SK-N-SH (cell line): ENCODE data around the gene FFAR2. TPM values are rescaled to one million over a fixed set of nuclear protein-coding genes. Genes with fewer than 3 reads are reported as not detected.

Source experiments
- CTCF ChIA-PET: fragments of 300-600, 350-600 bp; formaldehyde crosslinking; extraction: SDS; loops from one replicate; lab custom pipeline; 2021; lab: Yijun Ruan, JAX
- POLR2A ChIA-PET: fragments of 350-600 bp; sonication (Branson Sonifier 250); formaldehyde crosslinking; extraction: SDS; loops from one replicate; lab custom pipeline; 2020; ENCODE audit warnings: antibody characterized with exemption, inconsistent platforms; lab: Yijun Ruan, JAX
- DNase-seq: peaks from one replicate; pipeline ENCODE4 v3.0.0; 2012
- H2AFZ ChIP-seq: fragments of 200-600 bp; sonication (generic); 2 replicates; pipeline ENCODE4 v1.8.1; 2016; ENCODE audit warnings: antibody characterized with exemption, mild to moderate bottlenecking, low read depth
- H3F3A ChIP-seq: fragments of 200-600 bp; sonication (generic); replicated peaks from 2 replicates; pipeline ENCODE3; 2016; ENCODE audit warnings: antibody characterized with exemption, mild to moderate bottlenecking; ENCODE audit not compliant: insufficient read depth
- H3K27ac ChIP-seq, 2 experiments: fragments of 200-500 bp in 1 of 2; fragments of 200-600 bp in 1 of 2; sonication (Bioruptor generic) in 1 of 2; sonication (generic), shearing (Covaris generic) in 1 of 2; 2 replicates each; pipeline versions ENCODE4 v1.5.1 to v1.6.1; 2014 to 2016; ENCODE audit warnings: low read depth in 2 of 2, inconsistent platforms in 1 of 2, low read length in 1 of 2, mild to moderate bottlenecking in 1 of 2, mixed read lengths in 1 of 2
- H3K27me3 ChIP-seq: fragments of 200-600 bp; sonication (generic), shearing (Covaris generic); 2 replicates; pipeline ENCODE4 v1.6.1; 2016; ENCODE audit warnings: mixed run types; ENCODE audit not compliant: insufficient read depth
- H3K36me3 ChIP-seq, 2 experiments: fragments of 200-500 bp in 1 of 2; fragments of 200-600 bp in 1 of 2; sonication (Bioruptor generic) in 1 of 2; sonication (generic) in 1 of 2; replicated peaks in 1 of 2; 2 replicates each; pipeline versions ENCODE3 to v1.5.1; 2014 to 2016; ENCODE audit warnings: low read length in 1 of 2, mild to moderate bottlenecking in 1 of 2; ENCODE audit not compliant: insufficient read depth in 2 of 2, control insufficient read depth in 1 of 2
- H3K4me1 ChIP-seq, 2 experiments: fragments of 200-500 bp in 1 of 2; fragments of 200-600 bp in 1 of 2; sonication (Bioruptor generic) in 1 of 2; sonication (generic), shearing (Covaris generic) in 1 of 2; 2 replicates each; pipeline versions ENCODE4 v1.5.1 to v1.6.1; 2014 to 2016; ENCODE audit warnings: low read depth in 1 of 2, low read length in 1 of 2, mixed run types in 1 of 2; ENCODE audit not compliant: insufficient read depth in 2 of 2, control insufficient read depth in 1 of 2
- H3K4me2 ChIP-seq: fragments of 200-600 bp; sonication (generic), shearing (Covaris generic); 2 replicates; pipeline ENCODE4 v1.6.1; 2017; ENCODE audit warnings: mixed run types
- H3K4me3 ChIP-seq, 2 experiments: fragments of 200-500 bp in 1 of 2; fragments of 200-600 bp in 1 of 2; sonication (Bioruptor generic) in 1 of 2; sonication (generic), shearing (Covaris generic) in 1 of 2; 2 replicates each; pipeline versions ENCODE4 v1.5.1 to v1.8.1; 2014 to 2016; ENCODE audit warnings: low read depth in 2 of 2, inconsistent platforms in 1 of 2, low read length in 1 of 2, mild to moderate bottlenecking in 1 of 2, mixed read lengths in 1 of 2, moderate library complexity in 1 of 2
- H3K79me2 ChIP-seq: fragments of 200-600 bp; sonication (generic); 2 replicates; pipeline ENCODE4 v1.8.1; 2017; ENCODE audit warnings: mild to moderate bottlenecking; ENCODE audit not compliant: insufficient read depth
- H3K9ac ChIP-seq: fragments of 200-600 bp; sonication (generic); 2 replicates; pipeline ENCODE4 v1.6.1; 2017; ENCODE audit warnings: mixed run types
- H3K9me2 ChIP-seq: fragments of 200-600 bp; sonication (generic); 2 replicates; pipeline ENCODE4 v1.6.1; 2017; ENCODE audit warnings: mixed run types
- H3K9me3 ChIP-seq: fragments of 200-600 bp; sonication (generic); 2 replicates; pipeline ENCODE4 v1.6.1; 2017; ENCODE audit warnings: mixed run types, mild to moderate bottlenecking, moderate library complexity
- H4K20me1 ChIP-seq: fragments of 200-600 bp; sonication (generic); 2 replicates; pipeline ENCODE4 v1.6.1; 2017; ENCODE audit warnings: mild to moderate bottlenecking, mixed run types; ENCODE audit not compliant: insufficient read depth
- CHD2 ChIP-seq: fragments of 150-350 bp; IDR thresholded peaks from 2 replicates; pipeline ENCODE4 v1.6.1; 2018; ENCODE audit warnings: low read length; ENCODE audit not compliant: partially characterized antibody
- JUND ChIP-seq: IDR thresholded peaks from 2 replicates; pipeline ENCODE4 v1.4.0; 2012
- MEF2A ChIP-seq: IDR thresholded peaks from 2 replicates; pipeline ENCODE4 v1.4.0; 2012; ENCODE audit warnings: low read depth, borderline replicate concordance
- MXI1 ChIP-seq: IDR thresholded peaks from 2 replicates; pipeline ENCODE4 v1.6.1; 2012; ENCODE audit warnings: mild to moderate bottlenecking, low read depth, low read length, improper control_type of control experiment
- NRF1 ChIP-seq: IDR thresholded peaks from 2 replicates; pipeline ENCODE4 v1.6.1; 2012; ENCODE audit warnings: low read depth, mild to moderate bottlenecking, low read length
- RXRA ChIP-seq: IDR thresholded peaks from 2 replicates; pipeline ENCODE4 v1.4.0; 2012; ENCODE audit warnings: low read depth, mild to moderate bottlenecking, borderline replicate concordance
- SMC3 ChIP-seq: IDR thresholded peaks from 2 replicates; pipeline ENCODE4 v1.6.1; 2012; ENCODE audit warnings: low read depth, low read length, improper control_type of control experiment
- TAF1 ChIP-seq: IDR thresholded peaks from 2 replicates; pipeline ENCODE4 v1.6.1; 2012; ENCODE audit warnings: low read depth, mild to moderate bottlenecking, low read length, moderate library complexity, borderline replicate concordance
- WGBS: methylation state at CpG from one replicate; pipeline ENCODE4 v1.1.6; 2017; ENCODE audit warnings: low lambda C conversion rate; 5-methylcytosine and 5-hydroxymethylcytosine counted together
- polyA plus RNA-seq, 3 experiments: library from polyadenylated mRNA; depleted of rRNA; stranded (reverse); fragments of >200 nt; gene quantifications; 2 replicates each; pipeline ENCODE4 v1.2.3, GENCODE V29; 2012
- TF ChIP-seq, protein P1 (sequence below): IDR thresholded peaks from 2 replicates; pipeline ENCODE4 v1.4.0; 2012; ENCODE audit warnings: low read depth, borderline replicate concordance
- TF ChIP-seq, protein P2 (sequence below): IDR thresholded peaks from 2 replicates; pipeline ENCODE4; 2012
- TF ChIP-seq, protein P3 (sequence below): fragments of 200-600 bp; sonication (generic); IDR thresholded peaks from 2 replicates; pipeline ENCODE4 v1.6.1; 2017; ENCODE audit warnings: antibody characterized with exemption, mild to moderate bottlenecking, moderate library complexity
- TF ChIP-seq, protein P4 (sequence below): IDR thresholded peaks from 2 replicates; pipeline ENCODE4 v1.6.1; 2012; ENCODE audit warnings: mild to moderate bottlenecking, low read depth, low read length, moderate library complexity
- TF ChIP-seq, protein P5 (sequence below): IDR thresholded peaks from 2 replicates; pipeline ENCODE4 v1.4.0; 2012; ENCODE audit warnings: low read depth
- TF ChIP-seq, protein P6 (sequence below): IDR thresholded peaks from 2 replicates; pipeline ENCODE4 v1.4.0; 2012; ENCODE audit warnings: low read depth, borderline replicate concordance

Gene FFAR2
- polyA plus RNA-seq, 1 of the 3 experiments (the other 2 are of a cell fraction), result not detected

DNA sequence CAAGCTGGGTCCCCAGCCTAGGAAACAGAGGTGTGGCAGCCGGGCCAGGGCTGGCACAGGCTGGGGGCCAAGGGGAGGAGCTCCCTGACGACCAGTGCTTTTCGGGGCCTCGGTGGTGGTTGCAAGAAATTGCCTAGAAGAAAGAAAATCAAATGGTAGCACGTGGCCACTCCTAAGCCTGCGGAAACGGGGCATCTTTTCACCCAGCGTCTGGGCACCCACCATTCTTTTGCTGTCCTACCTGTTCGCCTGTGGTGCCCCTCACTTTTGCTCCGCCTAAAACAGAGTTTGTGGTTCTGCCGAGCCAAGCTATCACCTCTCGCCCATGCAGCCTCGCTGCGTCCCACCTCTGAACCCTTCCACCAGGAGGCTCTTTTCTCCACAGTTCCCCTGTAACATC lies 49.3 kb downstream of the FFAR2 start:
- peaks cover 0 to 2% of the 10 kb centered on the region in 2 experiments; a peak in 1 of 4 replicates for H3K4me1 ChIP-seq
- H4K20me1 ChIP-seq, result no peaks in the 10 kb centered on the region
- ChIA-PET CTCF (interaction anchor here (0.7 to 8.1 kb wide), 4 partner anchors 10 to 147 kb away, joined by 3 to 127 read pairs (median 59); partner anchors contain the start of gene FFAR3), POLR2A (interaction anchor here (0.5 kb wide), 1 partner anchor 16 kb away, joined by 4 read pairs; no protein-coding TSS in a partner anchor)
- no peak for DNase-seq
- H3K9me2 ChIP-seq, result no peaks in the 10 kb centered on the region
- H3K9me3 ChIP-seq, result no peaks in the 10 kb centered on the region
- H2AFZ ChIP-seq, result no peak overlapping the region
- 27% methylated on average over 14 of the region's 14 CpGs for WGBS
- no peak overlapping the region for H3K4me3 ChIP-seq
- H3K9ac ChIP-seq, result no peak overlapping the region
- no peaks in the 10 kb centered on the region for H3F3A ChIP-seq
- H3K36me3 ChIP-seq, result no peaks in the 10 kb centered on the region
- no peaks in the 10 kb centered on the region for H3K79me2 ChIP-seq
- TF ChIP-seq MEF2A (no peak), MXI1 (no peak), NRF1 (no peak), TAF1 (no peak), CHD2 (no peak), JUND (no peak), SMC3 (no peak), RXRA (no peak)
- TF ChIP-seq, protein P1, sequence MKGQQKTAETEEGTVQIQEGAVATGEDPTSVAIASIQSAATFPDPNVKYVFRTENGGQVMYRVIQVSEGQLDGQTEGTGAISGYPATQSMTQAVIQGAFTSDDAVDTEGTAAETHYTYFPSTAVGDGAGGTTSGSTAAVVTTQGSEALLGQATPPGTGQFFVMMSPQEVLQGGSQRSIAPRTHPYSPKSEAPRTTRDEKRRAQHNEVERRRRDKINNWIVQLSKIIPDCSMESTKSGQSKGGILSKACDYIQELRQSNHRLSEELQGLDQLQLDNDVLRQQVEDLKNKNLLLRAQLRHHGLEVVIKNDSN, result no peak
- TF ChIP-seq, protein P2, sequence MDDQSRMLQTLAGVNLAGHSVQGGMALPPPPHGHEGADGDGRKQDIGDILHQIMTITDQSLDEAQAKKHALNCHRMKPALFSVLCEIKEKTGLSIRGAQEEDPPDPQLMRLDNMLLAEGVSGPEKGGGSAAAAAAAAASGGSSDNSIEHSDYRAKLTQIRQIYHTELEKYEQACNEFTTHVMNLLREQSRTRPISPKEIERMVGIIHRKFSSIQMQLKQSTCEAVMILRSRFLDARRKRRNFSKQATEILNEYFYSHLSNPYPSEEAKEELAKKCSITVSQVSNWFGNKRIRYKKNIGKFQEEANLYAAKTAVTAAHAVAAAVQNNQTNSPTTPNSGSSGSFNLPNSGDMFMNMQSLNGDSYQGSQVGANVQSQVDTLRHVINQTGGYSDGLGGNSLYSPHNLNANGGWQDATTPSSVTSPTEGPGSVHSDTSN, result no peak
- TF ChIP-seq, protein P3, sequence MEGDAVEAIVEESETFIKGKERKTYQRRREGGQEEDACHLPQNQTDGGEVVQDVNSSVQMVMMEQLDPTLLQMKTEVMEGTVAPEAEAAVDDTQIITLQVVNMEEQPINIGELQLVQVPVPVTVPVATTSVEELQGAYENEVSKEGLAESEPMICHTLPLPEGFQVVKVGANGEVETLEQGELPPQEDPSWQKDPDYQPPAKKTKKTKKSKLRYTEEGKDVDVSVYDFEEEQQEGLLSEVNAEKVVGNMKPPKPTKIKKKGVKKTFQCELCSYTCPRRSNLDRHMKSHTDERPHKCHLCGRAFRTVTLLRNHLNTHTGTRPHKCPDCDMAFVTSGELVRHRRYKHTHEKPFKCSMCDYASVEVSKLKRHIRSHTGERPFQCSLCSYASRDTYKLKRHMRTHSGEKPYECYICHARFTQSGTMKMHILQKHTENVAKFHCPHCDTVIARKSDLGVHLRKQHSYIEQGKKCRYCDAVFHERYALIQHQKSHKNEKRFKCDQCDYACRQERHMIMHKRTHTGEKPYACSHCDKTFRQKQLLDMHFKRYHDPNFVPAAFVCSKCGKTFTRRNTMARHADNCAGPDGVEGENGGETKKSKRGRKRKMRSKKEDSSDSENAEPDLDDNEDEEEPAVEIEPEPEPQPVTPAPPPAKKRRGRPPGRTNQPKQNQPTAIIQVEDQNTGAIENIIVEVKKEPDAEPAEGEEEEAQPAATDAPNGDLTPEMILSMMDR, result no peak
- TF ChIP-seq, protein P4, sequence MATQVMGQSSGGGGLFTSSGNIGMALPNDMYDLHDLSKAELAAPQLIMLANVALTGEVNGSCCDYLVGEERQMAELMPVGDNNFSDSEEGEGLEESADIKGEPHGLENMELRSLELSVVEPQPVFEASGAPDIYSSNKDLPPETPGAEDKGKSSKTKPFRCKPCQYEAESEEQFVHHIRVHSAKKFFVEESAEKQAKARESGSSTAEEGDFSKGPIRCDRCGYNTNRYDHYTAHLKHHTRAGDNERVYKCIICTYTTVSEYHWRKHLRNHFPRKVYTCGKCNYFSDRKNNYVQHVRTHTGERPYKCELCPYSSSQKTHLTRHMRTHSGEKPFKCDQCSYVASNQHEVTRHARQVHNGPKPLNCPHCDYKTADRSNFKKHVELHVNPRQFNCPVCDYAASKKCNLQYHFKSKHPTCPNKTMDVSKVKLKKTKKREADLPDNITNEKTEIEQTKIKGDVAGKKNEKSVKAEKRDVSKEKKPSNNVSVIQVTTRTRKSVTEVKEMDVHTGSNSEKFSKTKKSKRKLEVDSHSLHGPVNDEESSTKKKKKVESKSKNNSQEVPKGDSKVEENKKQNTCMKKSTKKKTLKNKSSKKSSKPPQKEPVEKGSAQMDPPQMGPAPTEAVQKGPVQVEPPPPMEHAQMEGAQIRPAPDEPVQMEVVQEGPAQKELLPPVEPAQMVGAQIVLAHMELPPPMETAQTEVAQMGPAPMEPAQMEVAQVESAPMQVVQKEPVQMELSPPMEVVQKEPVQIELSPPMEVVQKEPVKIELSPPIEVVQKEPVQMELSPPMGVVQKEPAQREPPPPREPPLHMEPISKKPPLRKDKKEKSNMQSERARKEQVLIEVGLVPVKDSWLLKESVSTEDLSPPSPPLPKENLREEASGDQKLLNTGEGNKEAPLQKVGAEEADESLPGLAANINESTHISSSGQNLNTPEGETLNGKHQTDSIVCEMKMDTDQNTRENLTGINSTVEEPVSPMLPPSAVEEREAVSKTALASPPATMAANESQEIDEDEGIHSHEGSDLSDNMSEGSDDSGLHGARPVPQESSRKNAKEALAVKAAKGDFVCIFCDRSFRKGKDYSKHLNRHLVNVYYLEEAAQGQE, result no peak
- TF ChIP-seq, protein P5, sequence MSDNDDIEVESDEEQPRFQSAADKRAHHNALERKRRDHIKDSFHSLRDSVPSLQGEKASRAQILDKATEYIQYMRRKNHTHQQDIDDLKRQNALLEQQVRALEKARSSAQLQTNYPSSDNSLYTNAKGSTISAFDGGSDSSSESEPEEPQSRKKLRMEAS, result no peak
- TF ChIP-seq, protein P6, sequence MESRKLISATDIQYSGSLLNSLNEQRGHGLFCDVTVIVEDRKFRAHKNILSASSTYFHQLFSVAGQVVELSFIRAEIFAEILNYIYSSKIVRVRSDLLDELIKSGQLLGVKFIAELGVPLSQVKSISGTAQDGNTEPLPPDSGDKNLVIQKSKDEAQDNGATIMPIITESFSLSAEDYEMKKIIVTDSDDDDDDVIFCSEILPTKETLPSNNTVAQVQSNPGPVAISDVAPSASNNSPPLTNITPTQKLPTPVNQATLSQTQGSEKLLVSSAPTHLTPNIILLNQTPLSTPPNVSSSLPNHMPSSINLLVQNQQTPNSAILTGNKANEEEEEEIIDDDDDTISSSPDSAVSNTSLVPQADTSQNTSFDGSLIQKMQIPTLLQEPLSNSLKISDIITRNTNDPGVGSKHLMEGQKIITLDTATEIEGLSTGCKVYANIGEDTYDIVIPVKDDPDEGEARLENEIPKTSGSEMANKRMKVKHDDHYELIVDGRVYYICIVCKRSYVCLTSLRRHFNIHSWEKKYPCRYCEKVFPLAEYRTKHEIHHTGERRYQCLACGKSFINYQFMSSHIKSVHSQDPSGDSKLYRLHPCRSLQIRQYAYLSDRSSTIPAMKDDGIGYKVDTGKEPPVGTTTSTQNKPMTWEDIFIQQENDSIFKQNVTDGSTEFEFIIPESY, result no peak
- no peak overlapping the region for H3K27ac ChIP-seq
- peaks cover 88% of the 10 kb centered on the region for H3K27me3 ChIP-seq
- no peak overlapping the region for H3K4me2 ChIP-seq
